GM19452 (cell line): ENCODE results near the gene CERS5.

ENCODE experiments used
- ATAC-seq: cut with Tn5 transposase; IDR thresholded peaks from one replicate; pipeline ENCODE4 v1.9.1; 2021; ENCODE audit not compliant: unreplicated experiment

The CERS5 gene

GRCh38 chr12:50132505-50133135, 34.5 kb downstream of the CERS5 start:
- no peak for ATAC-seq

- no peak for ATAC-seq
Observed at GRCh38 chr12:50129290-50129689, 37.9 kb downstream of the CERS5 start.

- no peak for ATAC-seq
Observed at GRCh38 chr12:50127546-50127945, 39.6 kb downstream of the CERS5 start.

GRCh38 chr12:50123203-50123602, 44.0 kb downstream of the CERS5 start:
- ATAC-seq: no peak

GRCh38 chr12:50121641-50122040, 45.5 kb downstream of the CERS5 start:
- no peak for ATAC-seq

GRCh38 chr12:50120953-50121352, 46.2 kb downstream of the CERS5 start:
- ATAC-seq: no peak

- no peak for ATAC-seq
Observed at GRCh38 chr12:50120521-50120920, 46.6 kb downstream of the CERS5 start.

- no peak for ATAC-seq
Observed at GRCh38 chr12:50119387-50119786, 47.8 kb downstream of the CERS5 start.

- no peak for ATAC-seq
Observed at GRCh38 chr12:50117057-50117622, 50.0 kb downstream of the CERS5 start.

GRCh38 chr12:50112456-50113218, 54.5 kb downstream of the CERS5 start:
- no peak for ATAC-seq

GRCh38 chr12:50111693-50112455, 55.3 kb downstream of the CERS5 start, which contains the start of gene COX14:
TSS of gene COX14 (plus strand) at chr12:50112236. CDS start at chr12:50120044, 7,808 bp downstream.
- peak; percentile 85 for ATAC-seq

GRCh38 chr12:50111395-50111692, 55.8 kb downstream of the CERS5 start:
- ATAC-seq: peak; percentile 5

GRCh38 chr12:50110762-50111351, 56.3 kb downstream of the CERS5 start:
- no peak for ATAC-seq

GRCh38 chr12:50110127-50110761, 56.9 kb downstream of the CERS5 start:
- ATAC-seq: no peak

- ATAC-seq: no peak
Observed at GRCh38 chr12:50109319-50109718, 57.9 kb downstream of the CERS5 start.

GRCh38 chr12:50107416-50108268, 59.5 kb downstream of the CERS5 start:
- ATAC-seq: no peak

- no peak for ATAC-seq
Observed at GRCh38 chr12:50106907-50107306, 60.3 kb downstream of the CERS5 start.

- ATAC-seq: no peak
Observed at GRCh38 chr12:50105913-50106450, 61.2 kb downstream of the CERS5 start.
